Esophagus squamous epithelium (tissue), 4 donors: ENCODE results near the gene CX3CL1.

Experiments
- CTCF ChIP-seq, 6 experiments: fragments of 450-650 bp in 4 of 6; fragments of 200-600 bp in 2 of 6; sonication (generic) in 2 of 6; IDR thresholded peaks; one replicate each; pipeline ENCODE4 v1.5.1; 2016 to 2019; ENCODE audit warnings: antibody characterized with exemption in 6 of 6, mild to moderate bottlenecking in 4 of 6, moderate library complexity in 4 of 6
- POLR2A ChIP-seq, 4 donors: fragments of 450-650 bp; IDR thresholded peaks; one replicate each; pipeline ENCODE4 v1.6.1; 2017; ENCODE audit warnings: antibody characterized with exemption in 4 of 4, mild to moderate bottlenecking in 4 of 4, moderate library complexity in 3 of 4

DNA sequence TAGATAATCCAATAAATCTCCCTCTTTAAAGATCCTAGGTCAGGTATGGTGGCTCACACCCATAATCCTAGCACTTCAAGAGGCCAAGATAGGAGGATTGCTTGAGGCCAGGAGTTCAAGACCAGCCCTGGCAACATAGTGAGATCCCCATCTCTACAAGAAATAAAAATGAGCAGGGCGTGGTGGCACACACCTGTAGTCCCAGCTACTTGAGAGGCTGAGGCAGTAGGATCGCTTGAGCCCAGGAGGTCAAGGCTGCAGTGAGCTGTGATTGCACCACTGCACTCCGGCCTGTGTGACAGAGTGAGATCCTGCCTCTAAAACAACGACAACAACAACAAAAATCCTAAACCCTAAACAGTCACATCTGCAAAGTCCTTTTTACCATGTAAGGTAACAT is 15.7 kb upstream of the CX3CL1 start:
- no peak for TF ChIP-seq CTCF (IDR thresholded peaks at IDR 0.05)
- no peak for TF ChIP-seq POLR2A (IDR thresholded peaks at IDR 0.05)
